Measurements from ENCODE around the gene TPRN.

TPRN gene

GRCh38 chr9:137233143-137233980 lies 32.8 kb upstream of the TPRN start:
- no peak for TF ChIP-seq ZFX (IDR thresholded peaks at IDR 0.05; ENCODE audit: borderline replicate concordance)
- TF ChIP-seq CTCF (IDR thresholded peaks at IDR 0.05): no peak
- no peak overlapping the region for H3K27ac ChIP-seq

- H3K27ac ChIP-seq: peak overlapping the region; percentile 48
- TF ChIP-seq CTCF (IDR thresholded peaks at IDR 0.05) (no peak), ZFX (IDR thresholded peaks at IDR 0.05; ENCODE audit: borderline replicate concordance) (no peak)
Measured at GRCh38 chr9:137232510-137232909, 32.0 kb upstream of the TPRN start.

- peak overlapping the region; percentile 48 for H3K27ac ChIP-seq
- TF ChIP-seq CTCF (IDR thresholded peaks at IDR 0.05): no peak
- no peak for TF ChIP-seq ZFX (IDR thresholded peaks at IDR 0.05; ENCODE audit: borderline replicate concordance)
Measured at GRCh38 chr9:137232101-137232500, 31.6 kb upstream of the TPRN start.

- TF ChIP-seq ZFX (IDR thresholded peaks at IDR 0.05; ENCODE audit: borderline replicate concordance) (no peak), CTCF (IDR thresholded peaks at IDR 0.05) (no peak)
- no peak overlapping the region for H3K27ac ChIP-seq
Measured at GRCh38 chr9:137231372-137232039, 31.0 kb upstream of the TPRN start.

GRCh38 chr9:137230705-137231371 lies 30.3 kb upstream of the TPRN start, which contains the start of gene SLC34A3:
TSS of gene SLC34A3 (plus strand) at chr9:137230901. CDS start at chr9:137231703, 802 bp downstream.
- TF ChIP-seq ZFX (IDR thresholded peaks at IDR 0.05; ENCODE audit: borderline replicate concordance) (no peak), CTCF (IDR thresholded peaks at IDR 0.05) (no peak)
- H3K27ac ChIP-seq: no peak within 1 kb of the TSS

GRCh38 chr9:137229903-137230704 lies 29.6 kb upstream of the TPRN start:
- no peak for TF ChIP-seq ZFX (IDR thresholded peaks at IDR 0.05; ENCODE audit: borderline replicate concordance)
- no peak for TF ChIP-seq CTCF (IDR thresholded peaks at IDR 0.05)
- H3K27ac ChIP-seq: no peak overlapping the region

All from 22Rv1 (cell line).